ENCODE measurements around the gene SYNDIG1.

GRCh38 chr20:24452016-24452415 lies 17.4 kb upstream of the SYNDIG1 start:
- TF ChIP-seq POLR2A (IDR thresholded peaks at IDR 0.05) (no peak), CTCF (IDR thresholded peaks at IDR 0.05) (no peak)

Measured in uterus (tissue), 2 donors.